ENCODE measurements around the gene ARID3B. TPM values are rescaled to one million over a fixed set of nuclear protein-coding genes. Genes with fewer than 3 reads are reported as not detected.

ARID3B gene
- total and polyA plus RNA-seq, 2 of the 13 experiments (the other 11 are each of a cell fraction or from before 2014, with no cell fraction given): 5.3 to 12.8 TPM

- no peaks in the 10 kb centered on the region for H3K4me1 ChIP-seq (ENCODE audit: insufficient read depth, low read length)
- H2AFZ ChIP-seq (ENCODE audit: low read length): no peak overlapping the region
- no peak for ATAC-seq
- H4K20me1 ChIP-seq (ENCODE audit: insufficient read depth, low read length): no peaks in the 10 kb centered on the region
- BruUV-seq (replicated peaks): no TSS peak
- H3K4me3 ChIP-seq (replicated peaks in 1 of 3; ENCODE audit: insufficient read depth in 1 of 3, low read depth in 2 of 3, low read length in 3 of 3): no peak overlapping the region
- 95% methylated on average over 5 of the region's 5 CpGs for WGBS (ENCODE audit: low lambda C conversion rate)
- H3K9ac ChIP-seq (ENCODE audit: insufficient read depth, low read depth, low read length): no peak overlapping the region
- H3K4me2 ChIP-seq (ENCODE audit: low read depth, low read length): no peak overlapping the region
- H3K79me2 ChIP-seq (ENCODE audit: insufficient read depth, low read length): no peaks in the 10 kb centered on the region
- no peaks in the 10 kb centered on the region for H3K27me3 ChIP-seq (ENCODE audit: control insufficient read depth in 1 of 2, insufficient read depth in 2 of 2, low read length in 2 of 2)
- H3K36me3 ChIP-seq (replicated peaks in 1 of 2; ENCODE audit: control insufficient read depth in 1 of 2, insufficient read depth in 2 of 2, low read length in 2 of 2): peaks cover 0 to 18% of the 10 kb centered on the region in 2 experiments; a peak in 2 of 5 replicates
- H3K27ac ChIP-seq (ENCODE audit: extremely low read length, insufficient read depth, low read length): no peak overlapping the region
- no peak for FAIRE-seq
- TF ChIP-seq KAT2B (IDR thresholded peaks at IDR 0.05; ENCODE audit: borderline replicate concordance, low read depth, low read length): no peak
- TF ChIP-seq ZNF264 (CRISPR knock-in tag; IDR thresholded peaks at IDR 0.05): no peak
- no peak for TF ChIP-seq AKAP8 (CRISPR knock-in tag; IDR thresholded peaks at IDR 0.05)
- TF ChIP-seq CENPT (CRISPR knock-in tag; IDR thresholded peaks at IDR 0.05; ENCODE audit: low read depth): no peak
- TF ChIP-seq FLYWCH1 (CRISPR knock-in tag; IDR thresholded peaks at IDR 0.05): no peak
- TF ChIP-seq ZNF296 (CRISPR knock-in tag; conservative IDR thresholded peaks at IDR 0.05): no peak
- ChIA-PET CTCF (ENCODE audit: low intra/inter-chr PET ratio, low total read pairs) (no interaction called here), POLR2A (no interaction called here)
- in situ Hi-C loops (cut with HindIII; ENCODE audit: extremely low pct_ligation_motif_present, low pct_unique_long_range_greater_than_20kb) (no loop called here), intact Hi-C loops (cut with micrococcal nuclease; ENCODE audit: unreplicated experiment) (no loop called here)
- DNase-seq (ENCODE audit: low spot score): no peak
- no peaks in the 10 kb centered on the region for H3K9me3 ChIP-seq (ENCODE audit: low read length)
Observed at GRCh38 chr15:74552773-74553441, 11.9 kb downstream of the ARID3B start.

DNA sequence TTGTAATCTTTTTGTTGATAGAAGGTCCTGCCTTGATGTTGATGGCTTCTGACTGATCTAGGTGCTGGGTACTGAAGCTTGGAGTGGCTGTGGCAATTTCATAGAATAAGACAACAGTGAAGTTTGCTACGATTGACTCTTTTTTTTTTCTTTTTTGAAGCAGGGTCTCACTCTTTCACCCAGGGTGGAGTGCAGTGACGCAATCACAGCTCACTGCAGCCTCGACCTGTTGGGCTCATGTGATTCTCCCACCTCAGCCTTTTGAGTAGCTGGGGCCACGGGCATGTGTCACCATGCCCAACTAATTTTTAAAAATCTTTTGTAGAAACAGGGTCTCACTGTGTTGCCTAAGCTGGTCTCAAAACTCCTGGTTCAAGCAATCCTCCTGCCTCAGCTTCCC, 14.2 kb downstream of the ARID3B start:
- H3K27me3 ChIP-seq (ENCODE audit: control insufficient read depth in 1 of 2, insufficient read depth in 2 of 2, low read length in 2 of 2): no peaks in the 10 kb centered on the region
- H2AFZ ChIP-seq (ENCODE audit: low read length): no peak overlapping the region
- no peaks in the 10 kb centered on the region for H4K20me1 ChIP-seq (ENCODE audit: insufficient read depth, low read length)
- no peak for FAIRE-seq
- H3K27ac ChIP-seq (ENCODE audit: extremely low read length, insufficient read depth, low read length): no peak overlapping the region
- no peak overlapping the region for H3K9ac ChIP-seq (ENCODE audit: insufficient read depth, low read depth, low read length)
- ATAC-seq: no peak
- 82% methylated on average over 4 of the region's 4 CpGs for WGBS (ENCODE audit: low lambda C conversion rate)
- POLR2A ChIA-PET: interaction anchor here (0.8 kb wide), 1 partner anchor 43 kb away, joined by 3 read pairs; no protein-coding TSS in a partner anchor
- BruUV-seq (replicated peaks): no TSS peak
- no peak overlapping the region for H3K4me3 ChIP-seq (replicated peaks in 1 of 3; ENCODE audit: insufficient read depth in 1 of 3, low read depth in 2 of 3, low read length in 3 of 3)
- in situ Hi-C loops (cut with HindIII; ENCODE audit: extremely low pct_ligation_motif_present, low pct_unique_long_range_greater_than_20kb): no loop called here
- no peaks in the 10 kb centered on the region for H3K79me2 ChIP-seq (ENCODE audit: insufficient read depth, low read length)
- intact Hi-C loops (cut with micrococcal nuclease; ENCODE audit: unreplicated experiment): no loop called here
- peaks cover 0 to 13% of the 10 kb centered on the region in 2 experiments; a peak in 1 of 5 replicates for H3K36me3 ChIP-seq (replicated peaks in 1 of 2; ENCODE audit: control insufficient read depth in 1 of 2, insufficient read depth in 2 of 2, low read length in 2 of 2)
- H3K9me3 ChIP-seq (ENCODE audit: low read length): no peaks in the 10 kb centered on the region
- H3K4me2 ChIP-seq (ENCODE audit: low read depth, low read length): no peak overlapping the region
- TF ChIP-seq CEBPG (CRISPR knock-in tag; IDR thresholded peaks at IDR 0.05) (peak; percentile 28; the same call in 1 of the 2 replicates), CEBPB (IDR thresholded peaks at IDR 0.05; ENCODE audit: borderline replicate concordance, low read depth, low read length) (peak; percentile 66), AGO1 (IDR thresholded peaks at IDR 0.05; ENCODE audit: low read depth, low read length, poor library complexity, severe bottlenecking) (no peak), ZBTB4 (CRISPR knock-in tag; IDR thresholded peaks at IDR 0.05; ENCODE audit: borderline replicate concordance) (no peak)
- CTCF ChIA-PET (ENCODE audit: low intra/inter-chr PET ratio, low total read pairs): no interaction called here
- H3K4me1 ChIP-seq (ENCODE audit: insufficient read depth, low read length): no peaks in the 10 kb centered on the region
- DNase-seq (ENCODE audit: low spot score): no peak

All from HepG2 (cell line).